Activated CD8-positive, alpha-beta T cell treated with anti-CD3 and anti-CD28 coated beads for 36 hours (primary cell): ENCODE results near the gene DSG3. TPM values are rescaled to one million over a fixed set of nuclear protein-coding genes. Genes with fewer than 3 reads are reported as not detected.

ENCODE experiments used
- ATAC-seq: fragments of 200-7000 bp; cut with Tn5 transposase; one replicate; pipeline ENCODE4 v1.10.0; 2021; ENCODE audit warnings: mild to moderate bottlenecking, moderate library complexity
- CTCF ChIA-PET: fragments of 350-600 bp; sonication (Branson Sonifier 250); formaldehyde crosslinking; loops from one replicate; lab custom pipeline; 2021; ENCODE audit warnings: antibody characterized with exemption; lab: Charles Lee
- POLR2A ChIA-PET: fragments of 350-600 bp; sonication (Branson Sonifier 250); formaldehyde crosslinking; loops from one replicate; lab custom pipeline; 2021; ENCODE audit warnings: antibody characterized with exemption; lab: Charles Lee
- DNase-seq: peaks from one replicate; pipeline ENCODE4 v3.0.0-alpha.2; 2020
- H3K27ac Mint-ChIP-seq: one replicate; pipeline ENCODE4 v1.8.0; 2021; ENCODE audit warnings: mild to moderate bottlenecking, mixed read lengths
- H3K27me3 Mint-ChIP-seq: one replicate; pipeline ENCODE4 v1.8.0; 2021; ENCODE audit warnings: mixed read lengths
- H3K36me3 Mint-ChIP-seq: one replicate; pipeline ENCODE4 v1.8.0; 2021; ENCODE audit warnings: low read depth, mixed read lengths
- H3K4me1 Mint-ChIP-seq: one replicate; pipeline ENCODE4 v1.8.0; 2021; ENCODE audit warnings: low read depth, mixed read lengths
- H3K4me3 Mint-ChIP-seq: one replicate; pipeline ENCODE4 v1.8.0; 2021; ENCODE audit warnings: mild to moderate bottlenecking, moderate library complexity, mixed read lengths
- H3K9me3 Mint-ChIP-seq: one replicate; pipeline ENCODE4 v1.8.0; 2021; ENCODE audit warnings: mixed read lengths
- intact Hi-C: fragments of 100-400 bp; cut with micrococcal nuclease; formaldehyde crosslinking; loops from one replicate; pipeline ENCODE4 v1.10.0; 2022
- total RNA-seq, 2 experiments: library from RNA; stranded (reverse); gene quantifications; one replicate each; pipeline ENCODE4 v1.2.3, GENCODE V29; 2021
- TF ChIP-seq, protein P1 (sequence below): fragments of 200-600 bp; IDR thresholded peaks from one replicate; pipeline ENCODE4 v1.8.0; 2022; ENCODE audit warnings: antibody characterized with exemption, mild to moderate bottlenecking

The DSG3 gene
- total RNA-seq, 2 experiments from 2014 or later: not detected

DNA sequence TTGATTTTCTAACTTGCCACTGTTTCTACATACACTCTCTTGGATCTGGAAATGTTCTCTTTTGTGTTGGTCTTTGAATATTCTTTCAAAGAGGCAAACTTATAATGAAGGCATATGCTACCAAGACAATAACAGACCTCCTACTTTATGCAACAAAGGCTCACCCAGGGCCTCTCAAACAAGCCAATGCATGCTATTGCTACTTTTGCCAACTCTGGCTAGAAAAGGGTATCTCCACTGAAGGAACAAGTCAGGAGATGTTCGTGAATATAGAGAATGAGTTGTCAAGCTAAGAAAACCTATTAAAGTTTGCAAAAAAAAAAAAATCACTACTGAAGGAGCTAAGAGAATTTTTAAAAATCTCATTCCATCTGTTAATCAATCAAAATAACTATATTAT is 34.5 kb downstream of the DSG3 start:
- no peak for DNase-seq
- no peaks in the 10 kb centered on the region for H3K4me1 Mint-ChIP-seq
- H3K27me3 Mint-ChIP-seq: peaks cover 6% of the 10 kb centered on the region
- POLR2A ChIA-PET: no interaction called here
- CTCF ChIA-PET: no interaction called here
- intact Hi-C loops: no loop called here
- no peak overlapping the region for H3K4me3 Mint-ChIP-seq
- no peak for ATAC-seq
- H3K27ac Mint-ChIP-seq: no peak overlapping the region
- no peaks in the 10 kb centered on the region for H3K36me3 Mint-ChIP-seq
- no peaks in the 10 kb centered on the region for H3K9me3 Mint-ChIP-seq
- TF ChIP-seq, protein P1, sequence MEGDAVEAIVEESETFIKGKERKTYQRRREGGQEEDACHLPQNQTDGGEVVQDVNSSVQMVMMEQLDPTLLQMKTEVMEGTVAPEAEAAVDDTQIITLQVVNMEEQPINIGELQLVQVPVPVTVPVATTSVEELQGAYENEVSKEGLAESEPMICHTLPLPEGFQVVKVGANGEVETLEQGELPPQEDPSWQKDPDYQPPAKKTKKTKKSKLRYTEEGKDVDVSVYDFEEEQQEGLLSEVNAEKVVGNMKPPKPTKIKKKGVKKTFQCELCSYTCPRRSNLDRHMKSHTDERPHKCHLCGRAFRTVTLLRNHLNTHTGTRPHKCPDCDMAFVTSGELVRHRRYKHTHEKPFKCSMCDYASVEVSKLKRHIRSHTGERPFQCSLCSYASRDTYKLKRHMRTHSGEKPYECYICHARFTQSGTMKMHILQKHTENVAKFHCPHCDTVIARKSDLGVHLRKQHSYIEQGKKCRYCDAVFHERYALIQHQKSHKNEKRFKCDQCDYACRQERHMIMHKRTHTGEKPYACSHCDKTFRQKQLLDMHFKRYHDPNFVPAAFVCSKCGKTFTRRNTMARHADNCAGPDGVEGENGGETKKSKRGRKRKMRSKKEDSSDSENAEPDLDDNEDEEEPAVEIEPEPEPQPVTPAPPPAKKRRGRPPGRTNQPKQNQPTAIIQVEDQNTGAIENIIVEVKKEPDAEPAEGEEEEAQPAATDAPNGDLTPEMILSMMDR: no peak

DNA sequence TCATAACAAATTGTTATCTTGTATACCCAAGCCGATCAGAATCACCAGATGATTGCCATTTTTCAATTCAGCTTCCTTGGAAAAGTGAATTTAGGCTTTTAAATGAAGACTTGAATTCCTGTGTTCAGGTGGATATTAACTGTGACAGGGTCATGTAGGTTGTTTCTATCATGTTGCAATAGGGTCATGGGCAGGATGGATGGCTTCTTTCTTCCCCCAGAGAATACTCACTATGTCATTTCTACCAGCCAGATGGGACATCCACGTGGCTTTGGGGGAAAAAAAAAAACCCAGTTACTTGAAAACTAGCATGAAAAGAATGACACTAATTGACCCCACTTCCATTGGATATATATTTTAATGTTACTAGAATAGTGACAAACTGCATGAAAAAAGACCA is 35.9 kb downstream of the DSG3 start:
- Mint-ChIP-seq H3K4me1 (no peaks in the 10 kb centered on the region), H3K36me3 (no peaks in the 10 kb centered on the region), H3K27me3 (peaks cover 6% of the 10 kb centered on the region), H3K9me3 (no peaks in the 10 kb centered on the region), H3K27ac (no peak overlapping the region), H3K4me3 (no peak overlapping the region)
- intact Hi-C loops: no loop called here
- no peak for DNase-seq
- ChIA-PET POLR2A (no interaction called here), CTCF (no interaction called here)
- TF ChIP-seq, protein P1: no peak
- ATAC-seq: no peak

DNA sequence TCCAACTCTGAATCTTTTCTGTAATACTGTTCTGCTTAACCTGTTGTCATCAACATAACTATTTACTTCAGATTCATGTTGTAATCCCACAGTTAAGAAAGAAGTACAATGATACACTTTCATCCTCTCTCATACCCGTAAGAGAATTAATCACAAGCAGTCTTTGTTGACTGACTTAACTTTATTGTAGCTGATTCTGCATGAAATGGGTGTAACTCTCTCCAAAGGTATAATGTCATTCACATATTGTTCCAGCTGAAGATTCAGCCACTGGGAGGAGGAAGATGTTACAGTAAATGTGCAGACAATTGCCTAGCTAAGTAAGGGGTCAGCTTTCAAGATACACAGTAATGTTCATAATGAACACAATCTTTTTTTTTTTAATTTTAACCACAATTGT is 36.9 kb downstream of the DSG3 start:
- ChIA-PET CTCF (no interaction called here), POLR2A (no interaction called here)
- no peak for DNase-seq
- Mint-ChIP-seq H3K4me1 (no peaks in the 10 kb centered on the region), H3K27ac (no peak overlapping the region), H3K4me3 (no peak overlapping the region), H3K27me3 (peaks cover 6% of the 10 kb centered on the region), H3K36me3 (no peaks in the 10 kb centered on the region), H3K9me3 (no peaks in the 10 kb centered on the region)
- no peak for ATAC-seq
- intact Hi-C loops: no loop called here
- TF ChIP-seq, protein P1: no peak

DNA sequence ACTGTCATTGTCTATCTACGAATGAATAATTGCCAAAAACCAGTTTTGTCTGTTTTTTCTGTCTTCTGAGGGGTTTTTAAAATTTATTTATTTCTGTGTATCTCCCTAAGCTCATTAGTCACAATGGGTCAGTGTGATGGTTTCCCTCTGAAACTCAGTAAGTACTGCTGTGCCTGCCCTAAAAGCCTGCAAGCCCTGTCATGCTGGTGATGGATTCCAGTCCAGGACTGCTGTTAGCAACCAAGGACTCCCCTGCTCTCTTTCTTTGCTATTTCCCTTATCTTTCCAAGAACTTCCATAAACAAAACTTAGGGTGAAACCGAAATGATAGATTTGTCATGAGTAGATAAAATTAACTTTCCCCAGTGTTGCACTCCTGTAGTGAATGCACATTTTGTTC is 38.6 kb downstream of the DSG3 start:
- TF ChIP-seq, protein P1: no peak
- intact Hi-C loops: no loop called here
- no peak overlapping the region for H3K4me3 Mint-ChIP-seq

DNA sequence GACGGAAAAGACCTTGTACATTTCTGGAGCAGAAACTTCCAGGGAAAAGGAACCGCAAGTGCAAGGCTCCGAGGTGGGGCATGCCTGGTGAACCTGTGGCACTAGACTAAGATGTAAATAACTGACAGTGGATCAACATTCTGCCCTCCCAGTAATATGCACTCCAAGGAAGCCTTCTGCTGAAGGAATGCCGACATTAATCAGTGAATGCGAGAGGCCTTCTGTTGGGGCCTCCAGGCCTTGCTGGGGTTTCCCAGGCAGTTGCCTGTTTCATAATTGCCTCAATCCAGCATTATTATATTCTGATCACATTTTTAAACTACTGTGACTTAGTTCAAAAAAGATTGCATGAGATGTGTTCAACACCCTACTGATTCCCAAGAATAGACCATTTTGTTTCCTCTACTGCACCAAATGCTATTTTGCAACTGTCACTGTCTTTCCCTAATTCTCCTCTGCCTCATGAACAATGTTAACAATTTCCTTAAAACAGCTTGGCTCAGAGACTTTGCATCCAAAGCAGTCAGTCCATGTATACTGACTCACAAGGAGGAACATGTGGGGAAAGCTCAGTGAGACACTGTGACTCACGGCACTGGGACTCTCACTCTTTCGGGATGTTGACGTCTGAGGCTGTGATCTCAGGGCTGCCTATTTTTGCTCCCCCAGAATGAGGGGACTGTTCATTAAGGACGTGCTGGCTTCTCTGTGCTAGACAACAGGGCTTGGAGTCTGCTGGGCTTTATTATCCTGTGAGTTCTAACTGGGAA is 39.9 kb downstream of the DSG3 start:
- ChIA-PET POLR2A (no interaction called here), CTCF (no interaction called here)
- intact Hi-C loops: no loop called here
- peaks cover 7% of the 10 kb centered on the region for H3K27me3 Mint-ChIP-seq
- no peak overlapping the region for H3K27ac Mint-ChIP-seq
- DNase-seq (no peak), ATAC-seq (no peak)
- no peak overlapping the region for H3K4me3 Mint-ChIP-seq
- no peaks in the 10 kb centered on the region for H3K36me3 Mint-ChIP-seq
- H3K4me1 Mint-ChIP-seq: no peaks in the 10 kb centered on the region
- TF ChIP-seq, protein P1: no peak
- no peaks in the 10 kb centered on the region for H3K9me3 Mint-ChIP-seq

More for the DNA sequence above, 38.6 kb downstream of the DSG3 start:
- Mint-ChIP-seq H3K9me3 (no peaks in the 10 kb centered on the region), H3K36me3 (no peaks in the 10 kb centered on the region), H3K27ac (no peak overlapping the region), H3K4me1 (no peaks in the 10 kb centered on the region), H3K27me3 (peaks cover 7% of the 10 kb centered on the region)
- POLR2A ChIA-PET: no interaction called here
- ATAC-seq: no peak
- CTCF ChIA-PET: no interaction called here
- no peak for DNase-seq
